ENCODE data around the gene PPP3CA.

The PPP3CA gene

DNA sequence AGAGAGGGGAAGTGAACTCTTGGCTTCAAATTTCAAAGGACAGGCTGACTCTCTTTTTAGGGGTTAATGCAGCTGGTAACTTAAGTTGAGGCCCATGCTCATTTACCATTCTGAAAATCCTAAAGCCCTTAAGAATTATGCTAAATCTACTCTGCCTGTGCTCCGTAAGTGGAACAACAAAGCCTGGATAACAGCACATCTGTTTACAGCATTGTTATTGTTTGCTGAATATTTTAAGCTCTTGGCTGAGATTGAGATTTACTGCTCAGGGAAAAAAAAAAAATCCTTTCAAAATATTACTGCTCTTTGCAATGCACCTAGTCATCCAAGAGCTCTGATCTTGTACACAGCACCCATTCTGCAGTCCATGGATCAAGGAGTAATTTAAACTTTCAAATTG is 17.7 kb downstream of the PPP3CA start:
- DNase-seq, result no peak

DNA sequence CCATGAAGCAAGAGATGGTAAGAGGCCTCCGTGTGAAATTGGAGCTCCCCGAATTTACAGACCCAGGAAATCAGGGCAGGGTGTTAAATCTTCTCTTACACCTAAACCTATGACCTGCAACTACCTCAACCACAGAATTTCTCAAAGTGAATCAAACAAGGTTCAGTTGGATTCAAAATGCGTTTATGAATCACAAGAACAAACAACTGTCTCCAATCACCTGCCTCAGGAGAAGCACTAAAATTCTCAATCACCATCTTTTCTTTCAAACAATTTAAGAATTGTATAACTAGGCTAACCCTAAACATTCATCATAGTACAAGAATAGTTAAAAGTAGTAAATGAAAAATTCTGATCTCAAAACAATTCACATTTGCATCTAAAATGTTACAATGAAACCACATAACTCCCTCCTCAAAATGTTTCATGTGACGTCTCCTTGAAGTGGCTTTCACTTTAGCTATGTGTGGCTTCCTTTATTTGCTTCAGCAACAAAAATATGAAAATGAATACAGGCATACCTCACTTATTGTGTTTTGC is 19.2 kb downstream of the PPP3CA start:
- no peak for DNase-seq

DNA sequence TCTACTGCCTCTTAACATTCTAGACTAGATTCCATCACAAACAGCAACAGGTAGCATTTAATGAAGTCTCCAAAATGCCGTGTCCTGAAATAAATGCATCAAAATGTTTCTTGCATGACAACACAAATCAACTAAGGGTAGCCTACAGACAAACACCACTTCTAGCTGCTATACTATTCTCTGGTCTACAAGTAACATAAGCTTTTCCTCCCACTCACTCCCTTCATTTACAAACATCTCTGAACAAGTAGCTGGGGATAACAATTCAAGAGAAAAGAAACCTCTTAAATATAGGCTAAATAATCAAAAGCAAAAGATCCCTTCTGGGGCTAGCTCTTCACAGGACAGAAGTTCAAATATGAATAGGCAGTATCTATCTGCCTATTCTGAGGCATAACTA is 20.8 kb downstream of the PPP3CA start:
- no peak for DNase-seq

DNA sequence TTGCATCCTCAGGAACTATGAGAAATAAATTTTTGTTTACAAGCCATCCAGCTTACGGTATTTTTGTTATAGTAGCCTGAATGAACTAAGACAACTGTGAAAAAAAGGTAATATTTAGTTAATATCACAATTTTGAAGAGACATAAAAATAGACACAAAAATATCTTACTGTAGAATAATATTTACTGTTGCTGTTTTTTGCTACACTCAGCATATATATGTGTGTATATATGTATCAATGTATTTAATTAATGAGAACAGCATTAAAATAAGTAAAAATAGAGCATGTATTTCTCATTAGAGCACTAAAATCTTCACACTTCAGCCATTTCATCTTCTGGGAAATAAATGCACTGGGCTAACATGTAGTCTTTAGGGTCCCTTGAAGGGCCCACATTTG is 24.6 kb downstream of the PPP3CA start:
- no peak for DNase-seq

DNA sequence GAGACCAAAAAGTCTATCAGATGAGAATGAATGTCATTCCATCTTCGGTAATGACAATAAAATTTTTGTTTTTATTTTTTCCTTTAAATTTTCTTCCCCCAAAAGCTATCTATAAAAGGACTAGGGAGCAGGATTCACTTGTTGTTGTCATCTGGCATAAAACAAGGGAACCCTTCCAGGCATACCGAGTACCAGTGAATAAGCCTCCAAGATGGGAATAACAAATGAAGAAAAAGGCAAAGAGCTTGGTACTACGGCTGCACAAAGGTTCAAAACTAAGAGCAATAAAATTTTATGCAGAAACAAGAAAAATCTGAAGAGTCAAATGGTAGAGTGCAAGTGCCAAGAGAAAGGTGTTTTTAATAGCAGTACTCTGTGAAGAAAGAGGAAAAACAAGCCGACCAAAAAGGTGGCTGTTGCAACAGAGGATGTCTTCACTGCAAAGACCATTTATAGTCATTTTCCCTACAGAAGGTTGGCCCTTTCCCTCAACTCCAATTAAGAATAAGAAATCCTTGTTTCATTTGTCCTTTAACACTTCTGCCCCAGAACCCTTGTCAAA is 25.8 kb downstream of the PPP3CA start:
- DNase-seq, result no peak

DNA sequence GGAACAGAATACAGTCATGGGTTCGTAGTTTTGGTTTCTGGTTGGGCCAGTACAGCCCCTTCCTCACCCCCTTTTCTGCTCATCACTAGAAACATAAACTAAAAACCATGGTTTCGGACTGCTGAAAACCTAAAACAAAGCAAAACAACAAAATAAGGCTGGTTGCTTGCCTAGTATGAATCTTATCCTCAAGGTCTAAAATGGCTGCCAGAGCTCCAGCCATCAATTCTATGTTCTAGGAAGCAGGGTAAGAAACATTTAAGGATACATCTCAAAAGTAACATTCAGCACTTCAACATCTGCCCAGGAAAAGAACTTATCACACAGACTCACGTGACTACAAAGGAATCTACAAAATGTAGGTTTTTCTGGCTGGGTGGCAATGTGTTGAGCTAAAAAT is 31.5 kb downstream of the PPP3CA start:
- DNase-seq, result no peak

DNA sequence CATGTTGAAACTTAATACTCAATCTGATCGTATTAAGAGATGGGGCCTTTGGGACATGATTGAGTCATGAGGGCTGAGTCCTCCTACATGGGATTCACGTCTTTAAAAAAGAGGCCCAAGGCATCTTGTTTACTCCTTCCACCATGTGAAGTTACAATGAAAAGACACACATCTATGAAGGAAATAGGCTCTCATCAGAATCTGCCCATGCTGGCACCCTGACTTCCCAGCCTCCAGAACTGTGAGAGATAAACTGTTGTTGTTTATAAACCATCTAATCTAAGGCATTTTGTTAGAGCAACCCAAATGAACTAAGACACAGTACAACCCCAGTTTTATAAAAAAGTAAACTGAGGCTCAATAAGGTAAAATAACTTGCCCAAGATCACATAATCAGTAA is 32.3 kb downstream of the PPP3CA start:
- no peak for DNase-seq

DNA sequence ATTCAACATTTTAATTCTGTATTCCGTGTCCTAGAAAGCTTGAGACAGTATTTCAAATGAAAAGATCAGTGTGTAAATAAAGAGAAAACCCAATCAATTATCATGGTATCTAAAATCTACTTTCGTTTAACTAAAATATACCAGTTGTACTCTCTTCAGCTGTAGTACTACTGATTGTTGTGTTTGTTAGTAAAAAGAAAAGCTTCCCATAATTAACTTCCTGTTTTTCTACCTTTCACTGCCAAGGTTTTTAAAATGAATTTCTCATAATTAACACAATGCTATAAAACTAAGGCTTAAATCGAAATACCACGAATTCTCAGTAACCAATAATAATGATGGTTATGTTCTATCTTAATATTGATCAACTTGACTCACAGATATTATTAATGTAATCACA is 37.4 kb downstream of the PPP3CA start:
- no peak for DNase-seq

DNA sequence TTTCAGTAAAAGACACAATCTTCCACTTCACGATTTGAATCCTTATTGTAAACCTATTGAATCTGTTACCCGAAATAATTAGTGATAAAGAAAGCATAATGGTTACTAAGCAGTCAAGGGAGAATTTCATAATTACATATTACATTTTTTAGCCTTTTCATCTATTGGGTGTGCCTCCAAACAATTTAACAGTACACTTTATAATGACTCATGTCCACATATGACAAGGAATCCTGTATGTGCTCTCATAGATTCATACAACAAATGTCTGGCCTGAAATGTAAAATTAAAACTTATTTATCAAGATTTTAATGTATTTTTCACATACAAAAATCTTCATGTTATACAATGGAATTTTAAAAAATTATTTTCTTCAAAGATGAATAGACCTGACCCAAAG is 39.4 kb downstream of the PPP3CA start:
- no peak for DNase-seq

DNA sequence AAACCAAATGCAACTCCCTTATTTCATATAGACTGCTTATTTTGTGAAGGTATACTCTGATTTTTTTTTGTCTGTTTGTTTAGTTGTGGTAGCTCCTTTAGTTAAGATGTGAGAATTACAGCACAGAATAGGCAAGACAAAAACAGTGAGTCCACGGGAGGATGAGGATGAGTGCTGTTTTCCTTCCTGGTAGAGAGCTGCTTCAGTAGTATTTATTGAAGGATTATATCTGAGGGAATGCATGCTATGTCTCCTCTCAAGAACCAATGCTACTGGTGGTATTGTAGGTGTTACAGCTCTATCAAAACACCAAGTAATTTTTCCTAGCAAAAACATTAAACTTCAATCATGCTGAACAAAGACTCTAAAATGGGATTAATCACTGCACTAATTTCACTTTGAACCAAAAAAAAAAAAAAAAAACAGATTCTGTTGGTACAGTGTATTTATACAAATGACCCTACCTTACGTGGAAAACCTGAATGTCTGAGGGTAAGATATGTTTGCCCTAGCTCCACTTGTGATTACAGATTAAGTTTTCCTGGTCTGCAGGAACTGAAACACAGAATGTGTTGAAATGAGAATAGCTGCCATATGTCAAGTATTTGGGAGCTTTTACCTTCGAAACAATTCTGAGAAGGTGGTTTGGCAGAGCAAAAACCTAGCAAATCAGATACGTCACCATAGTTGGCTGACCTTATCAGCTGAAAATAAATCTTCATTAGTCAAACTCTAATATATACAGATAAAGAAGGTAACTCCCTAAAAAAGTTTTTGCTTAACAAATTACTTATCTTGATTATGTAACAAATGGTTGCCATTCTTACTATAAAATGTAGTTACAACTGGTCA is 40.3 kb downstream of the PPP3CA start:
- DNase-seq, result no peak

DNA sequence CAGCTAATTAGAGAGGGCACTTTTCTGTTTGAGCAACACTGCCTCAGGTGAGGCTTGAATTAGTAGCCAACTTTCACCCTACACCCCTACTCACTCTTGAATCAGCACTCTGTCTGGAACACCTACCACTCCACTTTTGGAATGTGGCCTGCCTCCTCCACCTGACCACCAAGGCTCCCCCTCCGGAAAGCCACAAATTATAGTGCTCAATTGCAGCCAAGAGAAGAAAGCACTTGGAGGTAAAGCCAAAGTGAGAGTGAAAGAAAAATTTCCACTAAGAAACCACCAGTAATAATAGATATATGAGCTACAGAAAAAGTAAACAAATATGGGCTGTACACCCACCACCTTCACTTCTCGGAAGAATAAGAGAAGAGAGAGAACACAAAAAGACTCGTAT is 41.1 kb downstream of the PPP3CA start:
- no peak for DNase-seq

DNA sequence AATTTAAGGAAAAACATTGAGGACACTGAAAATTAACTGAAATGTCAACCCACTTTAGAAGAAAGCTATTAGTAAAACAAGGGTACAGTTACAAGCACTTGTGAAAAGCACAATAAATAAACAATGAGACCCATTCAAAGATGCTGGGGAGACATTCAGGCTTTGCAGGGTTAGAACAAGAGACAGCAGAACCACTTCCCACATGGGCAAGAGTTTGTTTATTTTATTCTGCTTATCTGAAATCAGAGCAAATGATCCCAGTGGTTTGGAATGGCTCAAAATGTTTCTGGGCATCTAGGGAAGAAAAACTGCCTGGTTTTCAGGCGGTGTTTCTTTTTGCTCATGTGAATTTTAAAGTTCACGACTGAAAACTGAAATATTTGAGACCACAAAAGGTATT is 42.4 kb downstream of the PPP3CA start:
- DNase-seq, result no peak

DNA sequence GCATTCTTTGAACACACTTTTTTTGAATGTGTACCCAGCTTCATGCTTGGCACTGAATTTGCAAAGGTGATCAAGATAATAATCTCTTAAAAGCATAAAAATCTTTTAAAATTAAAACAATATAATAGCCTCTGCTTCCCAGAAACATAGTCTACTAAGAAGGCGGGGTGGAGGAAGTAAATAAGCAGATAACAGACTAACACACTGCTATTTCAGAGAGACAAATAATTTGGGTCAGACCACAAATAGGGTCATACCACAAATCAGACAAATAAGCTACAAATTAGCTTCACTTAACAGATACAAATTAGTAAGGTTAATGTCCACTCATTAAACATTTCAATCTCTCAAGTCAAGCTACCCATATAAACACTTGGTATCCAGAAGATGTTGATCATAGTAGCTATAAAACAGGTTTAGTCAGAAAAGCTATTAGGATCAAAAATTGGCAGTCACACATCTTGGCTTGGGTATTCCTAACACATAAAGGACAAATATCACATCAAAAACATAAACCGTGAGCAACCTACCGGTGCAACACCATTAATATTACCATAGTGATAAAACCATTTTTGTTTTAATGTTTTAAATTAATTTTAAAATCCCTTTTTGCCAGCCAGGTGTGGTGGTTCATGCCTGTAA is 47.3 kb downstream of the PPP3CA start:
- no peak for DNase-seq

DNA sequence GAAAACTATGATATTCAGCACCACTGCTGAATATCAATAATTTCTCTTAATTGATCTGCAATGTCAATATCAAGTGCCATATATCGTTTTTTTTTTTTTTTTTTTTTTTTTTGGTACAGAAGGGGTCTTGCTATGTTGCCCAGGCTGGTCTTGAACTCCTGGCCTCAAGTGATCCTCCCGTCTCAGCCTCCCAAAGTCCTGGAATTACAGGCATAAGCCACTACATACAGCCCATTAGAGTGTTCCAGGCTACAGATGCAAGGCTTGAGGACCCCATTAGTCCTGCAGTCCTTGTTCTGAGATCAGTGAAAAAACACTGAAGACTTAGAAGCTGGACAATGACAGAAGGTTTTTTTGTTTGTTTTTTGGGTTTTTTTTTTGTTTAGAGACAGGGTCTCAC is 48.3 kb downstream of the PPP3CA start:
- DNase-seq, result no peak

DNA sequence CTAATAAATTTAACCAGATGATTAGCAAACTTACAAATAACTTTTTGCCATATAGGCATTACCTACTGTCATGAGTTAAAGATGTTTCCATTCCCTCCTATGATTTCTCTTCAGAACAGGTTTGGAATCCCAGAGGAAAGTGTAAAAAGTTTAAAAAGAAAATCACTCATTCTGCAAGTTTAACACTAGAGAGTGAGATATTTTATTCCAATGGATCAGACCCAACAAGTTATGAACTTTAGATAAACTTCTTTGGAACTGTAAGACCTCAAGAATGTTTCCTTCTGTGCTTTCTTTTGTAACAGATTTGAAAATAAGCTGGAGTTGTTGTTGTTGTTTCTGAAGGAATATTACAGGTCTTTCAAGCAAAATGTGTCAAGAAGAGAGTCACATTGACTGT is 51.6 kb downstream of the PPP3CA start:
- DNase-seq, result no peak

DNA sequence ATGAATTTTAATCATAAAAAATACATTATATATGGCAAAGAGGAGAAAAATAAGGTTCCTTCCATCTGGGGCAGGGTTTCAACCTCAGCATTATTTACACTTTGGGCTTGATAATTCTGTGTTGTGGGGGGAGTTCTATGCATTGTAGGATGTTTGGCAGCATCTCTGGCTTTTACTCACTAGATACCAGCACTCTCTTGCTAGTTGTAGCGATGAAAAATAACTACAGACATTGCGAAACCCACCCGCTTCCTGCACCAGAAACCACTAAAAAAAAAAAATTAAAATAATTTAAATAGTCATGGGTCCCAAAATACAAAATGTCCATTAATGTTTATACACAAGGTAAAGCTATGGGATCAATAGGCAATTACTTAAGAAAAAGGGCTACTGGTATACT is 52.7 kb downstream of the PPP3CA start:
- no peak for DNase-seq

DNA sequence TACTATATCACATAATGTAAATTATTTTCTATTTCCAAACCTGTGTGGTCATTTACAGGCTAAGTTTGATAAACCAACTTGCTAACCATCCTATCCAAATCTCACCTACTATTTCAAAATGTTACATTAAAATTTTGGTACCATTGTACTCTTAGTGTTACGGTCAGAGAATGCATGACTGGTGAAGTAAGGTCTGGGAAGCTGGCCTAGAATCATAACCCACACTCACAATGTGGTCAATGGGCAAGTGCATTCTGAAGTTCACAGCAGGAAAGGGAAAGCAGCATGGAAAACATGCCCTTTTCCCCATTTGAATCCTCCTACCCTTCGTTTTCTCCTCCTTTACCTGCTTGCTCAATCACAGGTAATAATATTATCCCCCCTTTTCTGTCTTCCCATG is 54.4 kb downstream of the PPP3CA start:
- DNase-seq, result no peak

DNA sequence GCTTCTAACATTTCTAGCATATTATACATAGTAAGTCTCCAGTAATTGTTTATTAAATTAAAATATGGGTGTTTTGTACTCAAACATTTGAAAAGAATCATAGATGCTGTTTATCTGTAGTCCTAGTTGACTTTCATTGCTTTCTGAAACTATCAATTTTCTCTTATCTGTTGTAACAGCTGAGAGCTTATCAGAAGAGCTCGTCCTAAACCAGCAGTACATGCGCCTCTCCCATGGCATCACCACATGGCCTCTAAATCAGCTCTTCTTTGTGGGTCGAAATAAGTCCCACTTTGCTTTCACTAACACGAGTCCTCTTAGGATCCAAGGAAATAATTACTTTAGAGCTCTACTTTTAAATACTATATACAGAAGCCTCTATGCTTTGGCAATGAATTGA is 55.1 kb downstream of the PPP3CA start:
- DNase-seq, result no peak

DNA sequence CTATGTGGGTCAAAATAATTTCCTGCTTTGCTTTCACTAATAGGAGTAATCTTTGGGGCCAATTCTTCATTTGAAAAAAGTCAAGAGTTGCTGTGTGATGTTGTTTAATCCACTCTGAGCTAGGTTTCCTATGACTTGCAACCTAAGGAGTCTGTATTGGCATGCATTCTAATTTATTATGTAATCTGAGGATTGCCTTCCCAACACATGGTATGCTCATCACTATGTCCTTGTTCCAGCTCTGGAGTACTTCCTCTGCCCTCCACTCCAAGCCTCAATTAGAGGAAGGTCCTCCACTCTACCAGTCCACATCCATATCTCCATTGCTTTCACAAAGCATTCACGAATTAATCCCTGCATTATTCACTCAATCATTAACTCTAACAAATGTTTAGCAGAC is 56.1 kb downstream of the PPP3CA start:
- DNase-seq, result no peak

DNA sequence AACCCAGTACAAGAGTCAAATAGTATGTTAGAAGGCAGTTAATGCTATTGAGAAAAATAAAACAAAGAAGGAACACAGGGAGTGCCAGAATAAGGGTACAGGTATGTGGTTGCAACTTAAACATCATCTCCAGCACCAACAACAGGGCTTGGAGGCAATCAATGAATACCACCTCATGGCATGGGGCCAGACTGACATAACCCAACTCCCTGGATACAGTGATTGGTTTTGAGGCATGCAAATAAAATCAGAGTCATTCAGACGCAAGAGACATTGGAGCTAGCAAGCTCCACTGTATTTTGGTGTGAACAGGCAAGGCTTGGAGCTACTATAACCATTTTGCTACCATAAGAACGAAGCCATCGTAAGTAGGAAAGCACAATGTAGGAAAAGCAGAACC is 56.7 kb downstream of the PPP3CA start:
- no peak for DNase-seq

DNA sequence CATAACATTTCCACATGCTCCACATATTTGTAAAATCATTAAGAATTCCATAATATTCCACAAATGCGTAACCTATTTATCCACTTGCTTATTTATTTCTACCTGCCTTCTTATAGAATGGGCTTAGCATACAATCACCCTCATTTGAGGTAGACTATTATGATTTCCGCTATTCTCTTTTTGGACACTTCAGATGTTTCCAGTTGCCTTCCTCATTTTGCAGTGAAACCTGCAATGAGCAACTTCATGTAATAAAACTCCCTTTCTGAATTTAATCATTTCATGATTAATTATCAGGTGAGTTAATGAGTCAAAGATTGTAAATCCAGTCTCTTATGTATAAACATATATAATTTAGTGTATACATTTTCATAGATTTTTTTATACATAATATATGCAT is 58.0 kb downstream of the PPP3CA start:
- no peak for DNase-seq

DNA sequence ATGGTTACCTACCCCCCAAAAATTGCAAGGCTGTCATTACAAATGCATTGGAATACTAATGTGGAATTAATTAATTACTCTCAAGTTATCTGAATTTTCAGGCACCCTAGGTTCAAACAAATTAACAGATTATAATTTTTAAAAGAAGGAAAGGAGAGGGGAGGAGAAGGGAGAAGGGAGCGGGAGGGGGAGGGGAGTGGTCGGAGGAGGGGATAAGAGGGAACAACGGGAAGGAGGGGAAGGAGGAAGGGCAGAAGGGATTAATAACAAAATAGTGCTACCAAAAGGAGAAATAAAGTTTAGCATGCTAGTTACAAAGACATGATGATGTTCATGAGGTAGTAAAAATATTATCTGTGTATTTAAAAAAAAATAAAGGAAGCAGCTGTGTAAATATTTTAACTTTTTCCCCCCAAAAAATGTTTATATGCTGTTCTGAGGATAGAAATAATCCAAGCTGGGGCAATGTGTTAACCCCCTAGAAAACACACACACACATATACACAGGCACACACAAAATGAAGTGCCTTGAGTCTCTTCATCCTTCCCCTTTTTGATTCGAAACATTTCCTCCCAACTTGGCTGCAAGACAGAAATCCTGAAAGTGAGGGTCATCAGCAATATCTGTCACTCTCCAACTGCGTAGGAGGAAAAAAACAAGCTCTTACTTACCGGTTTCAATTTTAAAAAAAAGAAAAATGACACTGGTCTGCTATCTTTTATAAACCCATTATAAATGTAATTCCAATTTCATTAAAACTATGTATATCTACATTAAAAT is 58.8 kb downstream of the PPP3CA start:
- no peak for DNase-seq

DNA sequence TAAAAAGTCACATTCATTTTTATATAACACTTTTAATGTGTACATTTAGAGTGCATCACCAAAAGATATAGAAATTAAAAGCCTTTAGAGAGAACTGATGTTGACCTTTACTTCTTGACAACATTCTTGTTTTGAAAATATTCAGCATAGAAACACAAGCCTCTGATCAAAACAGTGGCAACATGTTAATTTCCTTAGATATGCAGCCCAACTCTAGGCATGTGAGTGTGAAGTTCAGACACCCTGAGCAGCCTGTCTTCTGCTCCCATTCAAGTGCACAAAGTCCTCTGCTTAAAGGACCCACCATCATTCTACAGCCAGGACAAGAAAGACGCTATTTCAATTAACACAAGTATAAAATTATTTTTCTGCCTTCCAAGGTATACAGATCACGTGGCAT is 60.0 kb downstream of the PPP3CA start:
- DNase-seq, result no peak

Data from activated CD4-positive, alpha-beta T cell treated with anti-CD3 and anti-CD28 coated beads, Interleukin-2, amount 50 U/mL, for 1 hour (primary cell).